ENCODE data around the gene C5orf46.

DNA sequence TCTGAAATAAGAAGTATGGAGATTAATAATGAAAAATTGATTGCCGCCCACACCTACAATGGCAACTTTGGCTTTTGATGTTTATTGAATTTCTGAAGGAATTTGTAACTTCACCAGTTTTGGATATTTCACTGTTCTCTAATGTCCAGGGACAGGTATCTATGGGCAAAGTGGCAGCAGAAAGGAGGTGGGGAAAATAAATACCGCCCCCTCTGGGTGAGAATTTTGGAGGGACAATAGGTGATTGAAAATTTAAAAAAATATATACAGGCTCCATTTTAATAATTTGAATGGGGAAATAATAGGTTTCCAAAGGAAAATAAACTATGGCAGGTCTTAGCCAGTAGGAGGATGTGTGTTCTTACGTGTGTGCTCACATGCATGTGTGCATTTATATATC, 26.6 kb downstream of the C5orf46 start:
- TF ChIP-seq CTCF (IDR thresholded peaks at IDR 0.05), result no peak
- TF ChIP-seq POLR2A (IDR thresholded peaks at IDR 0.05), result no peak
